CD4-positive, alpha-beta T cell (primary cell): Measurements from ENCODE around the gene EPB41L4B. TPM values are rescaled to one million over a fixed set of nuclear protein-coding genes. Genes with fewer than 3 reads are reported as not detected.

Experiments
- ATAC-seq: fragments of 200-7000 bp; cut with Tn5 transposase; one replicate; pipeline ENCODE4 v1.10.0; 2022; ENCODE audit warnings: mild to moderate bottlenecking; ENCODE audit not compliant: poor library complexity
- CTCF ChIA-PET: fragments of 350-600 bp; sonication (Branson Sonifier 250); formaldehyde crosslinking; loops from one replicate; lab custom pipeline; 2021; ENCODE audit warnings: antibody characterized with exemption, inconsistent platforms; lab: Charles Lee
- POLR2A ChIA-PET: fragments of 350-600 bp; sonication (Branson Sonifier 250); formaldehyde crosslinking; loops from one replicate; lab custom pipeline; 2021; ENCODE audit warnings: antibody characterized with exemption, inconsistent platforms; lab: Charles Lee
- DNase-seq, 14 experiments: peaks; one replicate each; pipeline ENCODE4 v3.0.0-alpha.2; 2013 to 2020; ENCODE audit warnings: mixed read lengths in 2 of 14
- H3K27ac ChIP-seq, 2 donors: one replicate each; pipeline versions ENCODE4 v1.5.1 to v1.7.0; 2013; ENCODE audit warnings: low read length in 2 of 2, low read depth in 1 of 2, mild to moderate bottlenecking in 1 of 2
- H3K27me3 ChIP-seq, 2 experiments: 1 replicate in 1 of 2; 2 replicates in 1 of 2; pipeline versions ENCODE4 v1.6.1 to v1.7.0; 2013; ENCODE audit warnings: low read length in 2 of 2, control low read depth in 1 of 2, mild to moderate bottlenecking in 1 of 2, moderate library complexity in 1 of 2; ENCODE audit not compliant: insufficient read depth in 2 of 2, control insufficient read depth in 1 of 2
- H3K36me3 ChIP-seq: one replicate; pipeline ENCODE4 v1.6.1; 2013; ENCODE audit warnings: low read length, control low read depth; ENCODE audit not compliant: insufficient read depth
- H3K4me1 ChIP-seq: one replicate; pipeline ENCODE4 v1.6.1; 2013; ENCODE audit warnings: low read length, control low read depth; ENCODE audit not compliant: insufficient read depth
- H3K4me3 ChIP-seq: one replicate; pipeline ENCODE4 v1.5.1; 2013; ENCODE audit warnings: mild to moderate bottlenecking, low read length, moderate library complexity
- H3K9me3 ChIP-seq, 2 experiments: 1 replicate in 1 of 2; 2 replicates in 1 of 2; pipeline versions ENCODE4 v1.6.1 to v1.7.0; 2013; ENCODE audit warnings: low read length in 2 of 2, mild to moderate bottlenecking in 2 of 2, control low read depth in 1 of 2, moderate library complexity in 1 of 2; ENCODE audit not compliant: control insufficient read depth in 1 of 2, insufficient read depth in 1 of 2
- H3K27ac Mint-ChIP-seq: one replicate; pipeline ENCODE4 v1.8.0; 2020; ENCODE audit warnings: mixed read lengths
- H3K27me3 Mint-ChIP-seq: one replicate; pipeline ENCODE4 v1.8.0; 2021; ENCODE audit warnings: mixed read lengths
- H3K36me3 Mint-ChIP-seq: one replicate; pipeline ENCODE4 v1.8.0; 2021; ENCODE audit warnings: low read depth, mixed read lengths
- H3K4me1 Mint-ChIP-seq: one replicate; pipeline ENCODE4 v1.8.0; 2021; ENCODE audit warnings: low read depth, mixed read lengths
- H3K4me3 Mint-ChIP-seq: one replicate; pipeline ENCODE4 v1.8.0; 2020; ENCODE audit warnings: mild to moderate bottlenecking, mixed read lengths
- H3K9me3 Mint-ChIP-seq: one replicate; pipeline ENCODE4 v1.8.0; 2020; ENCODE audit warnings: mixed read lengths
- CTCF ChIP-seq: fragments of 200-600 bp; IDR thresholded peaks from one replicate; pipeline ENCODE4 v1.8.0; 2022; ENCODE audit warnings: antibody characterized with exemption, mild to moderate bottlenecking
- intact Hi-C, 2 experiments: fragments of 100-400 bp; cut with DNase I in 1 of 2; cut with micrococcal nuclease in 1 of 2; formaldehyde crosslinking; loops; one replicate each; pipeline versions ENCODE4 v1.15.1 to v1.9.0; 2023 to 2025; cut with DNase I, micrococcal nuclease
- total RNA-seq, 174 experiments: library from RNA in 2 of 174; stranded (reverse) in 2 of 174; gene quantifications; one replicate each; pipeline ENCODE4 v1.2.3 and lab custom pipeline; 2021 to 2026

Gene EPB41L4B
- total RNA-seq, 2 experiments from 2014 or later, result not detected

- Mint-ChIP-seq H3K27me3 (peaks cover 46% of the 10 kb centered on the region), H3K36me3 (no peaks in the 10 kb centered on the region), H3K27ac (no peak overlapping the region), H3K4me1 (no peaks in the 10 kb centered on the region), H3K4me3 (no peak overlapping the region), H3K9me3 (no peaks in the 10 kb centered on the region)
- ATAC-seq (no peak), DNase-seq (no peak)
- Histone ChIP-seq H3K27ac (no peak overlapping the region), H3K9me3 (no peaks in the 10 kb centered on the region), H3K4me1 (no peaks in the 10 kb centered on the region), H3K4me3 (no peak overlapping the region), H3K27me3 (peaks cover 0 to 3% of the 10 kb centered on the region in 2 experiments), H3K36me3 (no peaks in the 10 kb centered on the region)
- ChIA-PET CTCF (no interaction called here), POLR2A (no interaction called here)
- TF ChIP-seq CTCF, result no peak
- intact Hi-C loops, result no loop called here
These were observed 82.2 kb downstream of the EPB41L4B start for GRCh38 chr9:109238655-109239054.

GRCh38 chr9:109238125-109238524, 82.7 kb downstream of the EPB41L4B start:
- Mint-ChIP-seq H3K27ac (no peak overlapping the region), H3K4me1 (no peaks in the 10 kb centered on the region), H3K27me3 (peaks cover 40% of the 10 kb centered on the region), H3K36me3 (no peaks in the 10 kb centered on the region), H3K9me3 (no peaks in the 10 kb centered on the region), H3K4me3 (no peak overlapping the region)
- H3K27ac ChIP-seq, result no peak overlapping the region
- H3K9me3 ChIP-seq, result no peaks in the 10 kb centered on the region
- H3K4me1 ChIP-seq, result no peaks in the 10 kb centered on the region
- TF ChIP-seq CTCF, result no peak
- ATAC-seq (no peak), DNase-seq (no peak)
- ChIA-PET POLR2A (no interaction called here), CTCF (no interaction called here)
- H3K4me3 ChIP-seq, result no peak overlapping the region
- no peaks in the 10 kb centered on the region for H3K36me3 ChIP-seq
- intact Hi-C loops, result no loop called here
- peaks cover 0 to 2% of the 10 kb centered on the region in 2 experiments for H3K27me3 ChIP-seq

GRCh38 chr9:109232449-109233237, 88.2 kb downstream of the EPB41L4B start:
- H3K4me1 ChIP-seq, result no peaks in the 10 kb centered on the region
- no peak overlapping the region for H3K4me3 ChIP-seq
- ATAC-seq, result no peak
- H3K4me3 Mint-ChIP-seq, result no peak overlapping the region
- ChIA-PET CTCF (no interaction called here), POLR2A (no interaction called here)
- no peaks in the 10 kb centered on the region for H3K4me1 Mint-ChIP-seq
- H3K36me3 Mint-ChIP-seq, result no peaks in the 10 kb centered on the region
- H3K36me3 ChIP-seq, result no peaks in the 10 kb centered on the region
- H3K27me3 ChIP-seq, result peaks cover 0 to 7% of the 10 kb centered on the region in 2 experiments
- no peak overlapping the region for H3K27ac ChIP-seq
- H3K27me3 Mint-ChIP-seq, result peaks cover 45% of the 10 kb centered on the region
- DNase-seq, result no peak
- no peaks in the 10 kb centered on the region for H3K9me3 Mint-ChIP-seq
- H3K27ac Mint-ChIP-seq, result no peak overlapping the region
- no peak for TF ChIP-seq CTCF
- intact Hi-C loops, result no loop called here
- no peaks in the 10 kb centered on the region for H3K9me3 ChIP-seq
